Measurements from ENCODE around the gene ZBTB47. TPM values are rescaled to one million over a fixed set of nuclear protein-coding genes. Genes with fewer than 3 reads are reported as not detected.
A peak's percentile ranks its signal among the peaks of the same experiment; 100 is the strongest.

Gene ZBTB47
- total RNA-seq, 1 donor from 2014 or later = 4.4 TPM

DNA sequence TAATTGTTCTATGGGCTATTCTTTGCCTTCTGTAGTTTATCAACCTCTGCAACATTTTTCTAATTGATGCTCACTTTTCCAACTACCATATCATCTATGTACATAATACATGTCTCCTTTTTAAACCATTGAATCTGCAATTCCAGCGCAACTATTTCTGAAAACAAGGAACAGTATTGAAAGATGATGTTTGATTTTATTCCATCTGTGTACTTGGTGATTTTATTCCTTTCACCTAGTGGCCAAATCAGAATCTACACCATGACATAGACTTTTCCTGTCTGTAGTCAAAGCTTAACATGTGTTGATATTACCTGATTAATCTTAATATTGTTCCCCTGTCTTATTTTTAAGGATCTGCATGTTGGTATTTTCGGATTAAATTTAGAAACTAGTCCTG, 40.0 kb upstream of the ZBTB47 start:
- no peak for DNase-seq (ENCODE audit: low spot score)
- no peaks in the 10 kb centered on the region for H3K27me3 Mint-ChIP-seq (ENCODE audit: insufficient read depth, low read depth)

DNA sequence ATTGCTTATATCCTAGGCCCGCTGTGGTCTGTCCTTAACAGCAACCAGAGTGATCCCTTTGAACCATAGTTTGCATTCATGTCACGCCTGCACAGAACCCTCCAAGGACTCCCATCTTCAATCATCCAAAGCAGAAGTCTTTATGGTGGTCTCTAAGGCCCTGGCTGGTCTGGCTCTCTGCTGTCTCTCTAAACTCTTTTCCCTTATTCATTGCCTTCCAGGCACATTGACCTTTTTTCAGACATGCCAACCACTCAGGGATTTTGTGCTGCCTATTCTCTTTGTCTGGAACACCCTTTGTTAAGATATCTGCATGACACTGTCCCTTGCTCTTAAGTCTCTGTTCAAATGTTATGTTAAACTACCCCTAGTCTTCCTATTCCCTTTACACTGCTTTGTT, 21.9 kb upstream of the ZBTB47 start:
- no peak overlapping the region for H2AFZ ChIP-seq (replicated peaks)
- no peak overlapping the region for H3K9ac ChIP-seq
- H3K4me3 ChIP-seq = no peak overlapping the region
- no peak overlapping the region for H3K4me2 ChIP-seq
- TF ChIP-seq, protein P1, sequence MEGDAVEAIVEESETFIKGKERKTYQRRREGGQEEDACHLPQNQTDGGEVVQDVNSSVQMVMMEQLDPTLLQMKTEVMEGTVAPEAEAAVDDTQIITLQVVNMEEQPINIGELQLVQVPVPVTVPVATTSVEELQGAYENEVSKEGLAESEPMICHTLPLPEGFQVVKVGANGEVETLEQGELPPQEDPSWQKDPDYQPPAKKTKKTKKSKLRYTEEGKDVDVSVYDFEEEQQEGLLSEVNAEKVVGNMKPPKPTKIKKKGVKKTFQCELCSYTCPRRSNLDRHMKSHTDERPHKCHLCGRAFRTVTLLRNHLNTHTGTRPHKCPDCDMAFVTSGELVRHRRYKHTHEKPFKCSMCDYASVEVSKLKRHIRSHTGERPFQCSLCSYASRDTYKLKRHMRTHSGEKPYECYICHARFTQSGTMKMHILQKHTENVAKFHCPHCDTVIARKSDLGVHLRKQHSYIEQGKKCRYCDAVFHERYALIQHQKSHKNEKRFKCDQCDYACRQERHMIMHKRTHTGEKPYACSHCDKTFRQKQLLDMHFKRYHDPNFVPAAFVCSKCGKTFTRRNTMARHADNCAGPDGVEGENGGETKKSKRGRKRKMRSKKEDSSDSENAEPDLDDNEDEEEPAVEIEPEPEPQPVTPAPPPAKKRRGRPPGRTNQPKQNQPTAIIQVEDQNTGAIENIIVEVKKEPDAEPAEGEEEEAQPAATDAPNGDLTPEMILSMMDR (IDR thresholded peaks at IDR 0.05) = no peak
- TF ChIP-seq EZH2phosphoT487 (IDR thresholded peaks at IDR 0.05) (no peak), EZH2 (IDR thresholded peaks at IDR 0.05) (no peak)
- Mint-ChIP-seq H3K9me3 (no peaks in the 10 kb centered on the region), H3K27me3 (ENCODE audit: insufficient read depth, low read depth) (no peaks in the 10 kb centered on the region), H3K36me3 (peaks cover 29% of the 10 kb centered on the region), H3K4me1 (peaks cover 4% of the 10 kb centered on the region), H3K4me3 (no peak overlapping the region), H3K27ac (no peak overlapping the region)
- H3K27ac ChIP-seq = no peak overlapping the region
- no peaks in the 10 kb centered on the region for H3K9me3 ChIP-seq (ENCODE audit: low read depth)
- H4K20me1 ChIP-seq (ENCODE audit: low read depth) = peaks cover 23% of the 10 kb centered on the region
- H3K79me2 ChIP-seq (ENCODE audit: low read depth) = no peaks in the 10 kb centered on the region
- no peak for DNase-seq (ENCODE audit: low spot score)
- H3K4me1 ChIP-seq = peaks cover 8% of the 10 kb centered on the region
- H3K27me3 ChIP-seq = no peaks in the 10 kb centered on the region
- H3K36me3 ChIP-seq = peaks cover 25% of the 10 kb centered on the region
- H3F3A ChIP-seq (ENCODE audit: low read depth) = peaks cover 8% of the 10 kb centered on the region

More for the DNA sequence above, 40.0 kb upstream of the ZBTB47 start:
- no peak overlapping the region for H3K4me3 Mint-ChIP-seq
- H3K9me3 Mint-ChIP-seq = no peaks in the 10 kb centered on the region
- Histone ChIP-seq H3F3A (ENCODE audit: low read depth) (peaks cover 14% of the 10 kb centered on the region), H3K27ac (no peak overlapping the region), H4K20me1 (ENCODE audit: low read depth) (peaks cover 91% of the 10 kb centered on the region), H3K27me3 (no peaks in the 10 kb centered on the region), H2AFZ (replicated peaks) (no peak overlapping the region), H3K4me2 (no peak overlapping the region), H3K4me3 (no peak overlapping the region), H3K79me2 (ENCODE audit: low read depth) (peaks cover 96% of the 10 kb centered on the region), H3K36me3 (peaks cover 6% of the 10 kb centered on the region), H3K9ac (no peak overlapping the region), H3K9me3 (ENCODE audit: low read depth) (no peaks in the 10 kb centered on the region), H3K4me1 (no peaks in the 10 kb centered on the region)
- peaks cover 9% of the 10 kb centered on the region for H3K36me3 Mint-ChIP-seq
- TF ChIP-seq EZH2 (IDR thresholded peaks at IDR 0.05) (no peak), EZH2phosphoT487 (IDR thresholded peaks at IDR 0.05) (no peak)
- TF ChIP-seq, protein P1 (IDR thresholded peaks at IDR 0.05) = peak; percentile 51
- H3K27ac Mint-ChIP-seq = no peak overlapping the region
- no peaks in the 10 kb centered on the region for H3K4me1 Mint-ChIP-seq

DNA sequence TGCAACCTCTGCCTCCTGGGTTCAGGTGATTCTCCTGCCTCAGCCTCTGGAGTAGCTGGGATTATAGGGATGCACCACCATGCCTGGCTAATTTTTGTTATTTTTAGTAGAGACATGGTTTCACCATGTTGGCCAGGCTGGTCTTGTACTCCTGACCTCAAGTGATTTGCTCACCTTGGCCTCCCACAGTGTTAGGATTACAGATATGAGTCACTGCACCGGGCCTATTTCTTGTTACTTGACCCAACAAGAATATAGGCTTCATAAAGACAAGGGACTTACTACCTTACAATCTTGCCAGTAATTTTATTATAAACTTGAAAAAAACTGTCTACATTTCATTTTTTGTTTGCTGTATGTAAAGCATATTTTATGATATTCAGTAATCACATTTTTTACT, 21.4 kb upstream of the ZBTB47 start:
- peaks cover 21% of the 10 kb centered on the region for H4K20me1 ChIP-seq (ENCODE audit: low read depth)
- H3K79me2 ChIP-seq (ENCODE audit: low read depth) = no peaks in the 10 kb centered on the region
- no peak overlapping the region for H3K27ac Mint-ChIP-seq
- no peak overlapping the region for H3K4me2 ChIP-seq
- TF ChIP-seq, protein P1 (IDR thresholded peaks at IDR 0.05) = no peak
- TF ChIP-seq EZH2phosphoT487 (IDR thresholded peaks at IDR 0.05) = no peak
- TF ChIP-seq EZH2 (IDR thresholded peaks at IDR 0.05) = no peak
- H3K27me3 ChIP-seq = no peaks in the 10 kb centered on the region
- H3K4me1 Mint-ChIP-seq = peaks cover 4% of the 10 kb centered on the region
- no peak for DNase-seq (ENCODE audit: low spot score)
- H3K9me3 Mint-ChIP-seq = no peaks in the 10 kb centered on the region
- H3K27me3 Mint-ChIP-seq (ENCODE audit: insufficient read depth, low read depth) = no peaks in the 10 kb centered on the region
- H3K9me3 ChIP-seq (ENCODE audit: low read depth) = no peaks in the 10 kb centered on the region
- H3K9ac ChIP-seq = no peak overlapping the region
- peaks cover 25% of the 10 kb centered on the region for H3K36me3 ChIP-seq
- H3K4me3 Mint-ChIP-seq = no peak overlapping the region
- H3K27ac ChIP-seq = no peak overlapping the region
- H3K4me1 ChIP-seq = peaks cover 8% of the 10 kb centered on the region
- H3K4me3 ChIP-seq = no peak overlapping the region
- peaks cover 8% of the 10 kb centered on the region for H3F3A ChIP-seq (ENCODE audit: low read depth)
- peaks cover 29% of the 10 kb centered on the region for H3K36me3 Mint-ChIP-seq
- no peak overlapping the region for H2AFZ ChIP-seq (replicated peaks)

Measured in neural progenitor cell (in vitro differentiated cells).